WI38 (cell line): ENCODE results near the gene SCO2.

Source experiments
- H3K4me3 ChIP-seq: 2 replicates; pipeline ENCODE4 v1.5.1; 2011; ENCODE audit warnings: low read depth, mild to moderate bottlenecking, control low read depth, low read length
- CTCF ChIP-seq: IDR thresholded peaks from 2 replicates; pipeline ENCODE4 v1.5.1; 2012; ENCODE audit warnings: low read depth, mild to moderate bottlenecking, control low read depth, low read length

Gene SCO2

GRCh38 chr22:50550395-50550794 lies 25.0 kb upstream of the SCO2 start:
- H3K4me3 ChIP-seq, result no peak overlapping the region
- no peak for TF ChIP-seq CTCF

GRCh38 chr22:50548921-50549790 lies 23.8 kb upstream of the SCO2 start:
- H3K4me3 ChIP-seq, result no peak overlapping the region

GRCh38 chr22:50548040-50548920 lies 22.9 kb upstream of the SCO2 start:
- no peak overlapping the region for H3K4me3 ChIP-seq
- TF ChIP-seq CTCF, result no peak

More at GRCh38 chr22:50548921-50549790, 23.8 kb upstream of the SCO2 start:
- no peak for TF ChIP-seq CTCF

GRCh38 chr22:50547263-50547985 lies 22.0 kb upstream of the SCO2 start:
- H3K4me3 ChIP-seq, result no peak overlapping the region
- no peak for TF ChIP-seq CTCF

GRCh38 chr22:50546326-50547262 lies 21.2 kb upstream of the SCO2 start:
- TF ChIP-seq CTCF, result no peak

More at GRCh38 chr22:50546326-50547262, 21.2 kb upstream of the SCO2 start:
- no peak overlapping the region for H3K4me3 ChIP-seq
